HG02870 (cell line): ENCODE measurements around the gene SLC18A2.
"Not testable (repeated sequence)": the region's sequence is repeated elsewhere in the genome, so short reads cannot be mapped to it uniquely, and the experiment has no call there.

ENCODE experiments used
- ATAC-seq: cut with Tn5 transposase; IDR thresholded peaks from one replicate; pipeline ENCODE4 v1.9.1; 2021; ENCODE audit warnings: mild to moderate bottlenecking, moderate library complexity; ENCODE audit not compliant: unreplicated experiment

SLC18A2 gene

GRCh38 chr10:117240621-117241529, at the start of gene SLC18A2:
Gene SLC18A2 (plus strand): TSS chr10:117241114. CDS start chr10:117241694, 580 bp downstream.
- ATAC-seq: no peak

DNA sequence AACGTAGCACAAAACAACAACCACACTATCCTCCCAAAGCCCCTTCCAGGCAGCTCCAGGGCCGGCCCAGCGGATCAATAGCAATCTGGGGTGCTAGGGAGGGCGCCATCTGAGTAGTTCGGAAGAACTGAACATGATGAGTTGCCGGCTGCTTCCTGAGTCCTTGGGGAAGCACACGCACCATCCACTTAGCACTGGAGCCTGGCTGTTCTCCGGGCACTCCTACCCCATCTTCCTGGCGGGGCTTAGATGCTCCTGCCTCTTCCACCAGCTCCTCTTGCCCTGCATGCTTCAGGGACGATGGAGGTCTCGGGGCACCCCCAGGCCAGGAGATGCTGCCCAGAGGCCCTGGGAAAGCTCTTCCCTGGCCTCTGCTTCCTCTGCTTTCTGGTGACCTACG, 43.7 kb upstream of the SLC18A2 start, which contains the start of gene KCNK18:
KCNK18 (plus strand) TSS at position 301 of the 400 bp plus-strand sequence; CDS start at position 301, 0 bp downstream.
- no peak for ATAC-seq

GRCh38 chr10:117198088-117198487, 42.8 kb upstream of the SLC18A2 start:
- no peak for ATAC-seq

DNA sequence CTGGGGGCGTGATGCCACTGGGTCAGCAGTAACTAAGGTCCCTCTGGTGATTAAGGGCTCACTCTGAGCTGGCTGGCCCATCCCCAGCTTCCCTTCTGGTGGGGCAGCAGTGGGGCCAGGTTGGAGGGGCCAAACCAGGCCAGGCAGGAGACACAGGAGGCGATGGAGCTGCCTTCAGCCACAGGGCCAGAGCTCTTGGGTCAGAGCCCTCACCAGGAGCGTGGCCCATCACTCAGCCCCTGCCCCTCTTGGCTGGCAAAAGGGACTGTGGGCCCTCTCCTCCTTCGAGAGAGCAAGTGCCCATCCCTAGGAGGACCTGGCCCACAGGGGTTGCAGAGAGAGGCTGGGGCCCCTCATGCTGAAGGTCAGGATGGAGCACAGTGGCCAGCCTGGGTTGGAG, 39.1 kb upstream of the SLC18A2 start:
- no peak for ATAC-seq

GRCh38 chr10:117204316-117204715, 36.6 kb upstream of the SLC18A2 start:
- no peak for ATAC-seq

- no peak for ATAC-seq
Measured at GRCh38 chr10:117212176-117212575, 28.7 kb upstream of the SLC18A2 start.

DNA sequence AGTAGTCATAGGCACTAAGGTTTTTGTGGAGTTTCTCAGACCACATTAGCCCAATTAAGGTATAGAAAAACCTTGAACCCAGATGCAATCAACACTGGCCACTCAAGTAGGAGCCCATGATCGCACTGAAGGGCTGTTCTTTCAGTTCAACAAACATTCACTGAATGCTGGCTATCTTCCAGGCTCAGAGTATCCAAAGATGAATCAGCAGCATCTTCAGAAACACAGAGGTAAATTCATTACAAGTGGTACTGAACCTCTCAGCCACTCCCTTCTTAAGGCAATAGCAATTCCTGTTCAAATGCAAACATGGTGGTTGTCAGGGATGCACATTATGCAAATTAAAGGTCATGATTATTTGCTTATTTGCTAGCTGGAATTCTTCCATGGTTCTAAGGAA, 26.5 kb upstream of the SLC18A2 start:
- no peak for ATAC-seq

DNA sequence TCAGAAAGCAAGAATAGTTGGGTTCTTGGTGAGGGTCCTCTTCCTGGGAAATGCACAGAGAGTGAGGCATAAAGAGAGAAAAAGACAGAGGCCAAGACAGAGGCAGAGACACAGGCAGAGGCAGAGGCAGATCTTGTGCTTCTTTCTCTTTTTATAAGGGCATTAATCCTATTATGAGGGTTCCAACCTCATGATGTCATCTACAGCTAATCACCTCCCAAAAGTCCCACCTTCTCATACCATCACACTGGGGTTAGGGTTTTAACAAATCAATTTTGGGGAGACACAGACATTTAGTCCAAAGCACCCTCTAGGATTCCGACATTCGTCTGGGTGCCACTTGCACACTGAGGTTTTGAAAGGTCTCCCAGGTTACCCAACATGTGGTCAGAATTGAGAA, 25.8 kb upstream of the SLC18A2 start:
- ATAC-seq: no peak

DNA sequence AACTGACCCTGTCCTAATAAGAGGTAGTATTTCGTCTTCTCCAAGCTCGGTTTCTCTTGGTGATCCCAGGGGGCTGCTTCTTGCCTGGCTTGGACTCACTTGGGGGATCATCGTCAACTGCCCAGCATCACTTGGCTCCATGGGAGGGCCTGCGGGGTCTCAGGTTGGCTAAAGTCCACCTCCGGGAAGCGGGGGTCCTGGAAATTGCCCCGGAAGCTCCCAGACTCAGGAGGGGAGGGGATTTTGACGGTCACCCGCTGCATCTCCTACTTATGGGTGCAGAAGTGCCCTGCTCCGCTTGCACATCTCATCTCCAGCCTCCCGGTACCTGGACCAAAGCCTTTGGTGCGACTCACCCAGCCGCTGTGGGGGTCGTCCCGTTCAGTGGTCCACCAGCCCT, 24.9 kb upstream of the SLC18A2 start:
- ATAC-seq: no peak

DNA sequence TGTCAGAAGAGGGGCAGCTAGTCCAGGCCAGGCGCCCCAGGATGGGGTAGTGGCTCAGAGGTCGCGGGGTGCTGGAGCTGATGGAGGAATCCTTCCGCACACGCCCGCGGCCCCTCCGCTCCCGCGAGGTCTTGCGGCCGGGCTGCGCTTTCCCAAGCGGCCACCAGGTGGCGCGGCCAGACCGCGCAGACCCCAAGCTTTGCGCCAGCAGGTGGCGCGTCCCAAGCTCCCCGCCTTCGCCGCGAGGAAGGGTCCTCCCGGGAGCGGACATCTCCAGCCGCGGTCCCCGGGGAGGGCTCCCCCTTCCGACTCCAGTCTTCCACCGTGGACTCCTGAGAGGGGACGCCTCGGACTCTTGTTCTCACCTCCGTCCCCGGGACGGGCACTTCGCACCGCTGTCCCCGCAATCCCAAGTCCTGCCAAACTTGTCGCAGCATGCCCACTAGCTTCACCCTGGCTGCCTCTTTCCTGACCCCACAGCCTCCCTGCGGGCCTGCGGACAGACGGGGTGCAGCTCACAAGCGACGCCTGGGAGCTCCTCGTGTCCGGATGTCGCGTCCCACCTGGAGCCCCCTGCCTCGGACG, 24.2 kb upstream of the SLC18A2 start:
- peak; percentile 75 for ATAC-seq

DNA sequence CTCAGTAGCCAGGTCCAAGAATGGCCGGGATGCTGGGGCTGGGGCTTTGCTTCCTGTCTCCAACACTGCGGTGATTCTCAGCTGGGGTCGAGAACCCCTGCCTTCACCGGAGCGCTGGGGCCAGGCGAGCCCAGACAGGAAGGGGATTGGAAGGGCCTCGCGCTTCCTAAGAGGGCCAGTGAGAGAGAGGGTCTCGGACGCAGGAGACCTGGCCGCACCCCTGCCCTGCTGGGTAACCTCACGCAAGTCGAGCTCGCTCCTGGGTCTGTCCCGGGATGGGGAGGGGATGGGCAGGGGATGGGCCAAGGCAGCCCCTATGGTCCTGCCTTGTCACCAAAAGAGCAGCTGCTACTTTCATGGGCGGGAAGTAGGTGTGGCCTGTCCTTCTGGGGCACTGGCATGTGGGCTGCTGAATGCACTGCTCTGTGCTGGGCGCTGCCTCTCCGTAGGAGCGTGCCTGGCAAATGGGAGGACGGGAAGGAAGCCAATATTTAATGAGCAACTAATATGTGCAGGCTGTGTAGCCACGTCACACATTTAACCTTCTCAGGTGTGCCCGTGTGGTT, 23.6 kb upstream of the SLC18A2 start:
- peak; percentile 34 for ATAC-seq

DNA sequence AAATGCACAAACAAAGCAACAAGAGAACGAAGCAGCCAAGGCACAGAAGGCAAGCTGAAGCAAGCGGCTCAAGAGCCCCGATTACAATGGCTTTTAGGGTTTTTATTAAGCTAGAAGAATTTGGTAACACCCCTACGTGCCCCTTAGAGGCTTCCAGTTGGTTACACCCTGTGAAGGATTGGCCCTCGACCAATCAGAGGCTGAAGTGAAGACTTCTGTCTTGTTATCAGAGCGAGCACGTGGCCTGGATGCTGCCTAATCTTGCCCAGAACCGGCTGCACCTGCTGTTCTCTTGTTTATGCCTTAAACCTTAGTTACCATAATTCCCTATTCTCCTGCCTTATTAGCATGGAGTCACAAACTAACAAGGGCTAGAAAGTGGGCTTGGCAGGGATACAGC, 22.3 kb upstream of the SLC18A2 start:
- no peak for ATAC-seq

DNA sequence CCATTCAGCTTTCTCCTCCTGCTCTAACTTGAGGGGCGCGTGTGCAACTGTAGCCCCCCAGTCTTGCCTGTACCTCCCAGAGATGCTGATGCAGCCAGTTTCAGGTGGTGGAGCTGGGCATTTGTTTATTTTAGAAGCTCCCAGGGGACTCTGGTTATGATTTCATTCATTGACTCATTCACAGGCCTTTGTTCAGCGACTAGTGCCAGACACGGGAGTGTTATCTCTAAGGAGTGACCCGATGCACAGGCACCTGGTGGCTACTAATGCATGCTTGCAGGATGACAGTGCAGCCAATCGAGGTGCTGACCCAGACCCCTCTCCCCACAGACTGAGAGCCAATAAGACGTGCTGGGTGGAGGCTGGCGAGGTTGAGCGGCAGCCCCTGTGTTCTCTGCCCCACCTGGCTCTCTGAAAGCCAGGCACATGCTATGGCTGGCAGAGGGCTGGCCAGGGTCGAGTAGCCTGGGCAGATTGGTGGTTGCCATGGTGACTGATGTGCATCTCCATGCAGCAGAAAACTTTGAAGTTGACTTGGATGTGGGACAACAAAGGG, 19.7 kb upstream of the SLC18A2 start:
- ATAC-seq: no peak

GRCh38 chr10:117222552-117222951, 18.4 kb upstream of the SLC18A2 start:
- ATAC-seq: no peak

DNA sequence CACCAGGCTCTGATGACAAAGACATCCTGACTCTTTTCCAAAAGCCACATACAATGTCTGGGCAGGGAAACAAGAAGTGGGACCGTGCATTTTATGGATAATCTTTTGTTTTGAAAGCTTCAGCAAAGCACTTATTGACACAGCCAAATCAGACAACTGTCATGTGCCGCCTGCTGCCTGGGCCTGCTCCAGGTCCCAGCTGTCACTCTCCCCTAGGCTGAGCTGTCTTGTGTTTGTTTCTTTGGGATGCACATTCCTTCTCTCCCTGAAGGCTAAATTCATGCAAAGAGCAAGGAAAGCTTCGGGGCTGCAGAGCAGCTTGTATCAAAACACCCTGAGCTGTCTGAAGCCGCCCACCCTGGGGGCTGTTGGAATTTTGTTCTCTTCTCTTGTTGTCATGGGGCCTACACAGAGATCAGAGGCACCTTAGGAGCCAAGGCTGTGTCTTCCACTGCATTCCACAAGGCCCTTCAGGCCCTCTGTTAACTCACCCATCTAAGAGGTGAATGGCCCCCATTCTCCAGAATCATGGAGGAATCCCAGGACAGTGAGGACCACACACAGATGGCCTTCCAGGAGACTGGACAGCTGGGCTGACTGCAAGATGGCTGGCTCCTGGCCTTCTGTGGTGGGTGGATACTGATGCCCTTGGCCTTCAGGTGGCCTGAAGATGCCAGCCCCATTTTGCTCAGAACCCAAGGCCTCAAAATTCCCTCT, 17.8 kb upstream of the SLC18A2 start:
- no peak for ATAC-seq

DNA sequence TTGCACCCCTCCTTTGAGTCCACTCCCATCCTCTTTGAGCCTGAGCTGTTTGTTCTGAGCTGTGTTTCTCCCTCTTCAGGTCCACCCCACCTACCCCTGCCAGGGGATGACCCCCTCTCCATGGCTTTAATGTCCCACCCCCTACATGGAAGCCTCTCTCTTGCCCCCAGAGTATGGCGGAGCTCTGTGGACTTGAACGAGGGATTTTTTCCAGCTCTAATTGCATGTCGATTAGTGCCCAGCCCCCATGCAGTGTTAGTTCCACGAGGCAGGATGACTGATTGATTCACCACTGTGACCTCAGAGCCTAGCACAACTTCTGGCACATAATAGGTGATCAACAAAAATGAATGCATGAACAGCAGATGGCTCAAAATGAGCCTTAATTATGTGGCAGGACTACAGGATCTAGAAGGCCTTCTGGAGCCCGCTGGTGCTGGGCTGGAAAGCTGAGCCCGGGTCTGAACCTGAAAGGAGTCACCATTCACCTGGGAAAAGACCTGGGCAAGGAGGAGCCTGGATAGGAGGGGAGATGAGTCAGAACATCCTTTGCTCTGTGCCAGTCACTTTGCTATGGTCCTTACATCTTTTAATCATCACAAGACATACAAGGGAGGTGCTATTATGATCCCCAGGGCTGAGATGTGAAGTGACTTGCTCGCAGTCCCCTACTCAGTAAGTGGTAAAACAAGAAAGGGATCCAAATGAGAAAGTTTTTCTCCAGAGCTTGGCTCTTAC, 17.1 kb upstream of the SLC18A2 start:
- ATAC-seq: no peak

- no peak for ATAC-seq
Measured at GRCh38 chr10:117224881-117225280, 16.0 kb upstream of the SLC18A2 start.

DNA sequence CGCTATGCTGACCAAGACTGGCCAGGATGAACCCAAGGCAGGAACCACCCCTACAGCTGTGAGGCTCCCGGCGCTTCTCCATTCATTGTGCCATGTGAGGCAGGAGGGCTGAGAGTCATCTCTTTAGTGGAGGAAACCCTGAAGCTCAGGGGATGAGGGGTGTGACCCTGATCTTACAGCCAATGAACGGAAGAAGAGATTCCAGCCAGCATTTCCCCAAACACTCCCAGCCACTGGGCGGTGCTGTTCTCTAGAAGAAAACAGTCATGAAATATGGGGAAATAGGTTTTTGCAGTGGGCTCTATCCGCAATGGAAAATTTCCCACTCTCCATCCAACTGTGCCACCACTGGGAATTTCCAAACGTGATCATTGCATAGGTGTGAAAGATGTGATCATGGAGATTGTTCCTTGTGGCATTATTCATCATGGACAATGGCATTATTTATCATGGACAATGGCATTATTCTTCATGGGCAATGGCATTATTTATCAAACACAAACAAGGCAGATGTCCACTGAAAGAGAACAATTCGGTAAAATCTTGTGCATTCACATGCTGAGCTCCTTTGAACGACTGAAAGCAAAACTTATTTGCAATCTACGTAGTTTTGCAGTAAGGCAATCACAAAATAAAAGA, 14.0 kb upstream of the SLC18A2 start:
- ATAC-seq: no peak

GRCh38 chr10:117228210-117228609, 12.7 kb upstream of the SLC18A2 start:
- ATAC-seq: no peak

- not testable (repeated sequence) for ATAC-seq
Measured at GRCh38 chr10:117230107-117230506, 10.8 kb upstream of the SLC18A2 start.
